Karpas-422 (cell line): ENCODE measurements around the gene TBX10. TPM values are rescaled to one million over a fixed set of nuclear protein-coding genes. Genes with fewer than 3 reads are reported as not detected.
A peak's percentile ranks its signal among the peaks of the same experiment; 100 is the strongest.

ENCODE experiments used
- DNase-seq: peaks from one replicate; pipeline ENCODE4 v3.0.0-alpha.2; 2015
- H2AFZ ChIP-seq: fragments of 200-600 bp; sonication (generic); 2 replicates; pipeline ENCODE4 v1.6.1; 2014; ENCODE audit warnings: antibody characterized with exemption, low read length, mixed read lengths
- H3K27ac ChIP-seq: fragments of 200-600 bp; sonication (generic); 2 replicates; pipeline ENCODE4 v1.5.1; 2014; ENCODE audit warnings: mild to moderate bottlenecking, low read length, moderate library complexity
- H3K27me3 ChIP-seq: fragments of 200-600 bp; sonication (generic); 2 replicates; pipeline ENCODE4 v1.6.1; 2014; ENCODE audit warnings: low read length, mixed read lengths
- H3K36me3 ChIP-seq: fragments of 200-600 bp; sonication (generic); 2 replicates; pipeline ENCODE4 v1.6.1; 2014; ENCODE audit warnings: low read length, mixed read lengths; ENCODE audit not compliant: insufficient read depth
- H3K4me1 ChIP-seq: fragments of 200-600 bp; sonication (generic); 2 replicates; pipeline ENCODE4 v1.6.1; 2014; ENCODE audit warnings: mild to moderate bottlenecking, low read length, mixed read lengths
- H3K4me2 ChIP-seq: fragments of 200-600 bp; sonication (generic); 2 replicates; pipeline ENCODE4 v1.6.1; 2014; ENCODE audit warnings: low read length, low read depth, mild to moderate bottlenecking; ENCODE audit not compliant: poor library complexity, severe bottlenecking
- H3K4me3 ChIP-seq: fragments of 200-600 bp; sonication (generic); 2 replicates; pipeline ENCODE4 v1.5.1; 2014; ENCODE audit warnings: mild to moderate bottlenecking, antibody characterized with exemption, low read length, mixed read lengths
- H3K79me2 ChIP-seq: fragments of 200-600 bp; sonication (generic); 2 replicates; pipeline ENCODE4 v1.6.1; 2014; ENCODE audit warnings: mild to moderate bottlenecking, low read length, mixed read lengths
- H3K9ac ChIP-seq: fragments of 200-600 bp; sonication (generic); 2 replicates; pipeline ENCODE4 v1.6.0; 2014; ENCODE audit warnings: low read length
- H3K9me2 ChIP-seq: fragments of 200-600 bp; sonication (generic), shearing (Covaris generic); replicated peaks from 2 replicates; pipeline ENCODE4 v1.6.0; 2014; ENCODE audit warnings: mild to moderate bottlenecking, low read length, moderate library complexity; ENCODE audit not compliant: insufficient read depth
- H3K9me3 ChIP-seq: fragments of 300-700, 200-600 bp; sonication (generic); 2 replicates; pipeline ENCODE4 v1.6.1; 2014; ENCODE audit warnings: low read length, mixed read lengths
- H4K20me1 ChIP-seq: fragments of 200-600 bp; sonication (generic); 2 replicates; pipeline ENCODE4 v1.6.1; 2014; ENCODE audit warnings: mild to moderate bottlenecking, antibody characterized with exemption, low read length, low read depth; ENCODE audit not compliant: insufficient read depth
- total RNA-seq: library from RNA; depleted of rRNA; stranded (reverse); fragments of >200 nt; shearing (Covaris generic); gene quantifications from 2 replicates; pipeline ENCODE4 v1.2.3, GENCODE V29; 2014; ENCODE audit warnings: low replicate concordance

TBX10 gene
- total RNA-seq, 1 experiment from 2014 or later, result not detected

- Histone ChIP-seq H3K4me1 (peaks cover 37% of the 10 kb centered on the region), H3K79me2 (no peaks in the 10 kb centered on the region), H3K9me2 (no peaks in the 10 kb centered on the region), H2AFZ (no peak overlapping the region; the same call in 1 of the 2 replicates), H3K4me2 (peak overlapping the region; percentile 70), H3K9me3 (no peaks in the 10 kb centered on the region), H3K4me3 (peak overlapping the region; percentile 41), H3K27ac (peak overlapping the region; percentile 90), H4K20me1 (no peaks in the 10 kb centered on the region), H3K36me3 (no peaks in the 10 kb centered on the region), H3K27me3 (no peaks in the 10 kb centered on the region), H3K9ac (peak overlapping the region; percentile 67)
- DNase-seq, result peak; percentile 90
These were observed 27.3 kb upstream of the TBX10 start for GRCh38 chr11:67666676-67667489.

GRCh38 chr11:67666303-67666645 lies 26.7 kb upstream of the TBX10 start:
- H3K9me3 ChIP-seq, result no peaks in the 10 kb centered on the region
- no peaks in the 10 kb centered on the region for H3K79me2 ChIP-seq
- H3K27me3 ChIP-seq, result no peaks in the 10 kb centered on the region
- no peaks in the 10 kb centered on the region for H3K9me2 ChIP-seq
- peak overlapping the region; percentile 67 for H3K9ac ChIP-seq
- peaks cover 37% of the 10 kb centered on the region for H3K4me1 ChIP-seq
- no peaks in the 10 kb centered on the region for H3K36me3 ChIP-seq
- H3K4me3 ChIP-seq, result peak overlapping the region; percentile 41; the same call in 1 of the 2 replicates
- DNase-seq, result no peak
- no peak overlapping the region for H2AFZ ChIP-seq
- peak overlapping the region; percentile 70 for H3K4me2 ChIP-seq
- H3K27ac ChIP-seq, result peak overlapping the region; percentile 90
- no peaks in the 10 kb centered on the region for H4K20me1 ChIP-seq

- Histone ChIP-seq H3K4me3 (0 out of 2 replicates have a peak overlapping the region, but pooled peaks have one; percentile 41), H3K9me3 (no peaks in the 10 kb centered on the region), H4K20me1 (no peaks in the 10 kb centered on the region), H3K79me2 (no peaks in the 10 kb centered on the region), H3K9me2 (no peaks in the 10 kb centered on the region), H3K4me2 (peak overlapping the region; percentile 70), H3K27me3 (no peaks in the 10 kb centered on the region), H3K27ac (no peak overlapping the region; the same call in 1 of the 2 replicates), H2AFZ (no peak overlapping the region), H3K9ac (peak overlapping the region; percentile 67; the same call in 1 of the 2 replicates), H3K36me3 (no peaks in the 10 kb centered on the region), H3K4me1 (peaks cover 37% of the 10 kb centered on the region)
- DNase-seq, result peak; percentile 65
These were observed 26.2 kb upstream of the TBX10 start for GRCh38 chr11:67665541-67666302.

GRCh38 chr11:67664696-67665540 lies 25.4 kb upstream of the TBX10 start:
- no peaks in the 10 kb centered on the region for H3K9me3 ChIP-seq
- H3K4me2 ChIP-seq, result no peak overlapping the region
- H3K27ac ChIP-seq, result no peak overlapping the region
- H3K4me3 ChIP-seq, result no peak overlapping the region
- DNase-seq, result no peak
- no peak overlapping the region for H2AFZ ChIP-seq
- H3K27me3 ChIP-seq, result no peaks in the 10 kb centered on the region
- no peaks in the 10 kb centered on the region for H3K79me2 ChIP-seq
- H3K9ac ChIP-seq, result no peak overlapping the region
- H3K9me2 ChIP-seq, result no peaks in the 10 kb centered on the region
- peaks cover 39% of the 10 kb centered on the region for H3K4me1 ChIP-seq
- H3K36me3 ChIP-seq, result no peaks in the 10 kb centered on the region
- no peaks in the 10 kb centered on the region for H4K20me1 ChIP-seq

GRCh38 chr11:67664213-67664585 lies 24.6 kb upstream of the TBX10 start:
- Histone ChIP-seq H3K9ac (no peak overlapping the region), H3K27ac (no peak overlapping the region), H3K27me3 (no peaks in the 10 kb centered on the region), H3K36me3 (no peaks in the 10 kb centered on the region), H3K9me2 (no peaks in the 10 kb centered on the region), H3K4me3 (no peak overlapping the region), H3K4me1 (peaks cover 40% of the 10 kb centered on the region), H3K79me2 (no peaks in the 10 kb centered on the region), H4K20me1 (no peaks in the 10 kb centered on the region), H2AFZ (no peak overlapping the region), H3K9me3 (no peaks in the 10 kb centered on the region), H3K4me2 (no peak overlapping the region)
- no peak for DNase-seq

GRCh38 chr11:67663532-67664212 lies 24.1 kb upstream of the TBX10 start:
- H3K36me3 ChIP-seq, result no peaks in the 10 kb centered on the region
- no peaks in the 10 kb centered on the region for H3K79me2 ChIP-seq
- no peaks in the 10 kb centered on the region for H3K9me3 ChIP-seq
- no peaks in the 10 kb centered on the region for H4K20me1 ChIP-seq
- H3K4me1 ChIP-seq, result peaks cover 40% of the 10 kb centered on the region
- H3K27ac ChIP-seq, result no peak overlapping the region
- H3K4me3 ChIP-seq, result no peak overlapping the region
- no peak for DNase-seq
- no peaks in the 10 kb centered on the region for H3K9me2 ChIP-seq
- no peak overlapping the region for H2AFZ ChIP-seq
- H3K27me3 ChIP-seq, result no peaks in the 10 kb centered on the region
- H3K4me2 ChIP-seq, result no peak overlapping the region
- H3K9ac ChIP-seq, result no peak overlapping the region

- Histone ChIP-seq H3K4me1 (peaks cover 35% of the 10 kb centered on the region), H3K36me3 (no peaks in the 10 kb centered on the region), H3K4me3 (no peak overlapping the region), H3K27me3 (no peaks in the 10 kb centered on the region), H3K79me2 (no peaks in the 10 kb centered on the region), H3K27ac (no peak overlapping the region), H3K9me2 (no peaks in the 10 kb centered on the region), H4K20me1 (no peaks in the 10 kb centered on the region), H3K9ac (no peak overlapping the region), H2AFZ (no peak overlapping the region), H3K4me2 (no peak overlapping the region), H3K9me3 (no peaks in the 10 kb centered on the region)
- DNase-seq, result no peak
These were observed 23.4 kb upstream of the TBX10 start for GRCh38 chr11:67662835-67663531.
